Dermis blood vessel endothelial cell (primary cell): ENCODE data around the gene TCEA3. TPM values are rescaled to one million over a fixed set of nuclear protein-coding genes. Genes with fewer than 3 reads are reported as not detected.

Experiments used
- DNase-seq: peaks from one replicate; pipeline ENCODE4 v3.0.0; 2010
- total RNA-seq: library from RNA; depleted of rRNA; stranded (reverse); fragments of >200 nt; gene quantifications from 2 replicates; pipeline ENCODE4 v1.2.3, GENCODE V29; 2014

Gene TCEA3
- total RNA-seq: 0.60 and 1.7 TPM in 2 replicates

DNA sequence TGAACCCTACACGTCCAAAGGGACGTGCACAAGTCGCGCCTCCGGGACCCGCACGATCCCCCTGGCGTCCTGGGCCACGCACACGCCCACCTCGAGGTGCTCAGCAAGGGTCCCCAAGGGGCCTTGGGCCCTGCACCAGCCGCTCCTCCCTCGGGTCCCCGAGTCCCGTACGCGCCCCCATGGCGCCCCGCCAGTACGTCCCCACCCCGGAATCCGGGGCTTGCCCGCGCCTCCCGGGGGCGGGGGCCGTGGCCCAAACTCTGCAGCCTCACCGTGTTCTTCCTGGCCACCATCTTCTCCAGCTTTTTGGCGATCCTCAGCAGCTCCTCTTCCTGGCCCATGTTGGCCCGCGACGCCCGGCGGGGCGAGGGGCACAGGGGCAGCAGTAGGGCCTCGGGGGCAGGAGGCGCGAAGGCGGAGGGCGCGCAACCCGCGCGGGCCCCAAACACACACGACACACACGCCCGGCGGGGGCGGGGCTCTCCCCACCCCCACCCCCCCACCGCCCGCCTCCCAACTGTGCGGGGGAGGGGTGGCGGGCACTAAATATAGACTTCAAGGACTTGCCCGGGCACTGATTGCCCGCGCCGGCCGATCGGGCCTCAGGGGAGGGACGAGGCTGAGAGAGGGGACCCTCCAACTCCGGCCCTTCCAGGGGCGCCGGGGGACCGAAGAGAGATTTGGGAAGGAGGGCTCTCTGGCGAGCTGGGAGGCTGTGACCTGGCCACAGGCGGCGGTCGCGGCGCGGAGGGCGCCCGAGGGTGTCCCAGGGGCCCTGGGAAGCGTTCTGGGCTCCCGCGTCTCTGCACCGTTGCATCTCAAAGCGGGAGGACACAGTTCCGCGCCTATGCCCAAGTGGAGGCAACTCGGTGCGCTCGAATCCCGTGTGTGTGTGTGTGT, at the start of gene TCEA3:
Gene TCEA3, minus strand, starts transcription at position 456 of the 900 bp plus-strand sequence. Its CDS starts 115 bp downstream, at position 341.
- peak; percentile 19 for DNase-seq

DNA sequence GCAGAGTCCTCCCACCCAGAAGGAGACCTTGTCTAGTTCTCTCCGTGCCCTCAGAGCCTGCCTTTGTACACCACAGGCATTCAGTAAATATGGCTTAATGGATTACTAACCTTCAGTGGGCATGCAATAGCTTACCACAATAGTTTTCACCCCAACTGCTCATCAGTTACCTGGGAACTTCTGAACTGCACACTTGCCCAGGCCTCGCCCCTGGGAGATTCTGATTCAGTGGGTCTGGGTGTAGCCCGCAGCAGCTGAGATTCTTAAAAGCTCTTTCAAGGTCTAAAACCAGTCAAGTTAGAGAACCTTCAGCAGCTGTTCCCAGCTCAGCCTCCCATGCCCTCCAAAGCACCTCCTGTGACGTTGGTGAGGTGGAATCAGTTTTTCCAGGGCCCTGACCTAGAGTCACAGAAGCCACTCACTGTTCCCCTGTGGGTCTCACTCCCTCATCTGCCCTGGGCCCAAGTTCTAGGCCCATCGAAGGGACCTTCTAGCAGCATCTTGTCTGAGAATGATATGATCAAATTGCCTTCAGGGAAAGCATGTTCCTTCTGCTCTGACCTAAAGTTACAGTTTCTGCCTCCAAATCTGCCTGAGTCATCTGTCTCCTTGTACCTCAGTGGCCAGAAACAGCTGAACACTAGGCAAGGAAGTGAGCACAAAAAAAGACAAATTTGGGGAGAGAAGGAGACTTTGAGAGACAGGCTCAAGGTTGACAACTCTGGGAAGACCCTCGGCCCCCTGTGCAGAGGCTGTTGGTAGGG, 48.7 kb upstream of the TCEA3 start:
- no peak for DNase-seq

DNA sequence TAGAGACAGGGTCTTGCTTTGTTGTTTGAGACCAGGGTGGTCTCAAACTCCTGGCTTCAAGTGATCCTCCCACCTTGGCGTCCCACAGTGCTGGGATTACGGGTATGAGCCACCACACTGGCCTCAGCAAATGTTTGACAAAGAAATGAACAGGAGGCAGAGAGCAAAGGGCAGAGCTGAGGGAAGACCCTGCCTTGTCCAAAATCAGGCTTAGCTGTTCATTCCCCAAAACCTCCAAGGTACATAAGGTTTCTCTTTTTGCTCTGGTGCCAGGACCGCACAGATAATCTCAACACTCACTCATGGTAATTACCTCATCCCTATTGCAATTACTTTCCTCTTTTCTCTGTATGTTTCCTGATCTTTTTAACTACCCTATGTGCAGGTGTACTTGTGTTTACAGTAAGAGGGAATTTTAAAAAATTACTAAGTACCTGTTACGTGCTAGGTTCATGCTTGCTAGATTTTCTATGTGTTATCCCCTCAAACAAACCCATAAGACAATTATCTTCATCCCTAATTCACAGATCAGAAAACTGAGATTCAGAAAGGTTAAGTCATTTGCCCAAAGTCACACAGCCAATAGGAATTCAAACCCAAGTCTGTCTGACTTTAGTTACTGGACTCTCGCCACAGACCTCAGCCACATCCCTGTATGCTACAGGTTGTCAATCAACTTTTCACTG, 47.9 kb upstream of the TCEA3 start:
- no peak for DNase-seq

DNA sequence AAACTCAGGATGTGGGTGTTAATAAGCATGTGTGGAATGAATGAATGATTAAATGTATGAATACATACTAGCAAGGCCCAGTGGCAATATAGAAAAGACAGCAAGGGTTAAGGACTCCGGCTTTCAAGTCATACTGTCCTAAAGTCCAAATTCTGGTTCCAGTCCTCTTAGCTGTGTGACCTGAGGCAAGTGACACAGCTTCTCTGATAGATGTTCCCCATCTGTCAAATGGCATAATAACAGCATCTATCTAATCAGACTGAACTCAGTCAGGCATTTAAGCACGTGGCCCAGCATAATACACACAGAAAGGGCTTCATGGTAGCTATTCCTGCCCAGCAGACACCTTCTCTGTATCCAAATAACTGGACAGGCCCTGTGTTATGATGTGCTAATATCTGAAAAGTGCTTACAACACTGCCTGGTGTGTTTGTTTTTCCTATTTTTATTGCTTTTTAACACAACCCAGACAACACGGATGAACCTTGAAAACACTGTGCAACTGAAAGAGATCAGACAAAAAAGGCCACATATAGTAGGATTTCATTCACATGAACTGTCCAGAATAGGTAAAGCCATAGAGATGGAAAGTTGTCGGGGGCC, 47.0 kb upstream of the TCEA3 start:
- DNase-seq: no peak

DNA sequence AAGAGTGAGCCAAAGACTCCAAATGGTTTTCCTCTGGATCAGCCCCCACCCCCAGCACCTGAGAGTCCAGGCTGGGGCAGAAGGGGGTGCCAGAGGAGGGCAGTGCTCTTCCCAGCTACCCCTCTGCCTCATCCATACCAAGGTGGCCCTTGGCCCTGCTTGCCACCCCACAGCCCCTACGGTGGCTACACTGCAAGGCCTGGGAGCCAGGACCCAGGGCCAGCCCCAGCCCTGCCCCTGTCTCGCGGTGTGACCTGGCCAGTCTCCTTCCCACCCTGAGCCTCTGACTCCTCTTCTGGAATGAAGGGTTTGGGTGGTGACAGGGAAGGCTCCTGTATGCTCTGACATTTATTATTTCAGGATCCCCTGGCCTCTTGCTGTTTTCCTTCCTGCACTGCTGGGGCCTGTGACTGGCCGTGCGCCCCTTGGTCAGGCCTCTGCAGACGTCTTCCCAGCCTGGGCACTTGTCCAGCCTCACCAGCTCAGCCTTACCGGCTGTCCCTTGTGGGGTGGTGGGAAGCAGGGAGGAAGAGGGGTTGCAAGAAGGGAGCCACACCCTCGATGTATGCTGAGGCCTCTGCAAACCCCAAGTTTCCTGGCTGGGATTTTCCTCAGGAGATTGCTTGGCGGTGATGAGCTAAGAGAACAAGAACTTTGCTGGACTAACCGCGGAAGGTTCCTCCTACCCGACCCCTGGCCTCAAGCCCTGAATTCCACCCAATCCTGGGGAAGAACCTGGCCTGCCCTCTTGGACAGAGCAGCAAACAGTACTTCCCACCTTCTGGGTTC, 45.9 kb upstream of the TCEA3 start:
- peak; percentile 48 for DNase-seq

DNA sequence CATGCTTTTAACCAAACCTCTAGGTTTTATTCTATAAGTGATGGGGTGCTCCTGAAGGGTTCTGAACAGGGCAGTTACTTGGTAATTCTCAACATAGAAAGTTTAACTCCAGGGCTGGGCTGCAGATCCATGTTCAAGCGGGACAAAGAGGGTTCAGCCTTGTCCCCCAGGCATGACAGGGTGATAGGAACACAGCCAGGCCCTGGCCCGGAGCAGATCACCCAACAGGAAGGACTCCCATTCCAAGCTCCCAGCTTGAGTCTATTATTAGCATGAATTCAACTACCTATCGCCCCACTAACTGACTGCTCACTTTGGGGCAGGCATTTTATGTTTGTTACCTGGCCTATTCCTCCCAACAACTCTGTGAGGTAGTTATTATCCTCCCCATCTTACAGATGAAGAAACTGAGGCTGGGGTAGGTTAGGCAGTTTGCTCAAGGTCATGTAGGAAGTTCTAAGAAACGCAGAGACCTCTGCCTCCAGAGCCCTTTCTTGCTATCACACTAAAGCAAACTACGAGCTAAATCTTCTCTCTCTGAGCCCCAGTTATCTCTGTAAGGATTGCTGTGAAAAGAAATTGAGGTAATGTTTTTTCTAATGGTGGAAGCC, 44.9 kb upstream of the TCEA3 start:
- DNase-seq: no peak

DNA sequence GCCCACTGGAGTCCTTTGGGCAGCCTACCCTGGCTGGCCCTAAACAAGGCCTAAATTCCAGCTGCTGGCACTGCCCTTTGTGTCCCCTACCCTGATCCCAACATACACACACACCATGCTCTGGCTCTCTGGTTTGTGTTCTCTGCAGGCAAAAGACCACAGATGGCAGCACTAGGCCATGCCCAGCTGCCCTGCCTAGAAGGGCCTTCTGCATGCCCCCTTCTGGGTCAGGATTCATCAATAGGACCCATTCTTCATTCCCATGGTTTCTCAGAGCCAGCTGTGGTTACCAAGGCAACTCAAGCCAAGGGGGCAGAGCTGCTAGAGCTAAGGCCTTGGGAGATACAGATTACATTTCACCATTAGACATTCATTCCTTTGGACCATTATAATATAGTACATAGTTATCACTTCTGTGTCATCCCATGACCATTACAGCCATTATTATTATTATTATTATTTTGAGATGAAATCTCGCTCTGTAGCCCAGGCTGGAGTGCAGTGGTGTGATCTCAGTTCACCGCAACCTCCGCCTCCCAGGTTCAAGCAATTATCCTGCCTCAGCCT, 42.0 kb upstream of the TCEA3 start:
- no peak for DNase-seq

DNA sequence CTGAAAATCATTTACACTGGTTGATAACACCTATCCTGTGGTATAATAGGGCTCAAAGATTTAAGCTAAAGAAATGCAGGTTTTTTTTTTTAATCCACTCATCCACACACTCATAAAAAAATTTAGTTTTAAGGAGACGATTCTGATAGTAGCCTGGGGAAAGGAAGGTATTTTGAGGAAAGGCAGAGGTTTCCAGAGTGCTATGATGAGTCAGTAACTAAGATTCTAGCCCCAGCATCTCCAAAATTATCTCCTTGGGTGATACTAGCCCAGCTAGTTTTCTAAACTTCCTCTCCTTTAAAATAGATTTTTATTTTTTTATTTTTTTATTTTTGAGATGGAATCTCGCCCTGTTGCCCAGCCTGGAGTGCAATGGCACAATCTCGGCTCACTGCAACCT, 38.7 kb upstream of the TCEA3 start:
- no peak for DNase-seq

DNA sequence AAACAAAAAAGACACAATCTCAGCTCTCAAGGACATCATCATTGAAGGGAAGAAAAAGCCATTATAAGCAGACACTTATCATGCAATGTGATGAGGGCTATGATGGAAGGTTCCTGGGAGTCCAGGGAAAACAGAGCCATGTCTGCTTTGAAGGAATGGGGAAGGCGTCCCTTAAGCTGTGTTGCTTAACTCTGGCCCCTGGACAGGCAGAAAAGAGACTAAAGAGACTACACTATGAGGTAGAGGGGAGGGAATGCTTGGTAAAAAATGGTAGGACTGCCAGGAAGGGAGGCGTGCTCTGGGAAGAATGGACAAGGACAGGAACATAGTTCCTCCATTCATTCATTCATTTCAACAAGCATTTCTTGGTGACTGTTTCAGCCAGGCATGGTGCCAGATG, 38.2 kb upstream of the TCEA3 start:
- no peak for DNase-seq

DNA sequence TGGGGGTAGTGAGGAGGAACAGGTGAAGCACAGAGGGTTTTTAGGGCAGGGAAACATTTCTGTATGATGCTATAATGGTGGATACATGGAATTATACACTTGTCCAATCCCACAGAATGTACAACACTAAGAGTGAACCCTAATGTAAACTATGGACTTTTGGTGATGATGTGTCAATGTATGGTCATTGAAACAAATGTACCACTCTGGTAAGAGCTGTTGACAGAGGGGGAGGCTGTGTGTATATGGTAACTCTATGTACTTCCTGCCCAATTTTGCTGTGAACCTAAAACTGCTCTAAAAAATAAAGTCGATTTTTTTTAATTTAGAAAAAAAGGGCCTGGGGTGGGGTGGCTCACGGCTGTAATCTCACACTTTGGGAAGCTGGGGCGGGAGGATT, 36.5 kb upstream of the TCEA3 start:
- DNase-seq: no peak

DNA sequence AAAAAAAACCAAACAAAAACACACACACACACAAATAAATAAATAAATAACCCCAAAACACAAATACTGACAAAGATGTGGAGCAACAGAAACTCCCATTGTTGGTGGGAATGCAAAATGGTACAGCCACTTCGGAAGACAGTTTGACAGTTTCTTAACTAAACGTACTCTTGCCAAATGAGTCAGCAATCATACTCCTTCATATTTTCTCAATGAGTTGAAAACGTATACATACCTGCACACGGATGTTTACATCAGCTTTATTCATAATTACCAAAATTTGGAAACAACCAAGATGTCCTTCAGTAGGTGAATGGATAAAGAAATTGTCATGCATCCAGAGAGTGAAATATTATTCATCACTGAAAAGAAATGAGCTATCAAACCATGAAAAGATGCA, 36.0 kb upstream of the TCEA3 start:
- no peak for DNase-seq

DNA sequence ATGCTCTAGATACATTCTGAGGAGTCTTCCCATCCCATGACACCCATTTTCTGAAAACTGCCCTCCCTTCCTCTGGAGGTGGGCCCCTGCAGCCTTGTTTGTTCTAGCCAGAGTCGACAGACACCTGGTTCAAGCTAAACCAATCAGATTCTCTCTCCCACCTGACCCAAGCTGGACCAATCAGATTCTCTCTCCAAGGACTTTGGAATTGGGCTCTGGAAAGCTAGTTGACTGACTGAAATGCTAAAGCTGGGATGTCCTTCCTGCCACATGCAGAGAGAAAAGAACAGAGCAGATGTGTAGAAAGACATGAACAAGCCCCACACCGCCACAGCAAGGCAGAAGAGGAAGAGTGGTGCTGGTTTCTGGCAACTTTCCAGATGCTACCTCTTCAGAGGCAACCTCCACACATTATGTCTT, 34.8 kb upstream of the TCEA3 start:
- DNase-seq: no peak

DNA sequence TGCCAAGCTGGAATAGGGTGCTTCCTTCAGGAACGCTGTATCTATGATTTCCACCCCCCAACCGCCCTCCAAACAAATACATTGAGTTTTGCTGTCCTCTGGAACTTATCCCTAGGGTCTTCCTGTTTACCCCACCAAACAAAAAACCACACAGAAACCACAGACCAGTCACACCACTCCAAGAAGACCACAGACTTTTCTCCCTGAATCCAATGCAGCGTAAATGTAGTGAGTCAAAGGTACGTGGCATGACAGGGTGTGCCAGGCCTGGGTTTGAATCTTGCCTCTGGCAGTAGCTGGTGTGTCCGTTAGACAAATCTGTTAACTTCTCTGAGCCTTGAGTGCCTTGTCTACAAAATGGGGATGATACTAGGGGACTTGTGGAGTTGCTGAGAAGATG, 31.7 kb upstream of the TCEA3 start:
- no peak for DNase-seq

DNA sequence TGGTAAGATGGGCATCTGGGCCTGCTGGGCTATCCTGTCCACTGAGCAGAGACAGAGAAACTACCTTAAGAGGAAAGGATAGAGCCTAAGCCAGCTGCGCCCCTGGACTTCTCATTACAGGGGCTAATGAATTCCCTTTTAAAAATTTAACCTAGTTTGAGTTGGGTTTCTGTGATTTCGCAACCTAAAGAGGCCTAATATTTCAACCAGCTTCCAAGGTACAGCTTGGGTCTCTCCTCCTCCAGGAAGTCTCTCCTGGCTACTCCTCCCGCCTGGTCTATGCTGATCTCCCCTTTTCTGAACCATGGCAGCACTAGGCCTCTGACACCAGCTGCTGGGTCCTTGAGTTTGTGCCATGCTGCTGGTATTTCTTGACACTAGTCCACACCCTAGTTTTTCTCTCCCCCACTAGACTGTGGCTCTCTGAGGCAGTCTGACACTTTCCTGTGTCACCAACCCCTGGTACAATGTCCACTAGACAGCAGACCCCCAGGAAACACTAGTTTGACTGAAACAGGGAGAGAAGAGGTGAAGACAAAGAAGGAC, 29.0 kb upstream of the TCEA3 start:
- DNase-seq: no peak

DNA sequence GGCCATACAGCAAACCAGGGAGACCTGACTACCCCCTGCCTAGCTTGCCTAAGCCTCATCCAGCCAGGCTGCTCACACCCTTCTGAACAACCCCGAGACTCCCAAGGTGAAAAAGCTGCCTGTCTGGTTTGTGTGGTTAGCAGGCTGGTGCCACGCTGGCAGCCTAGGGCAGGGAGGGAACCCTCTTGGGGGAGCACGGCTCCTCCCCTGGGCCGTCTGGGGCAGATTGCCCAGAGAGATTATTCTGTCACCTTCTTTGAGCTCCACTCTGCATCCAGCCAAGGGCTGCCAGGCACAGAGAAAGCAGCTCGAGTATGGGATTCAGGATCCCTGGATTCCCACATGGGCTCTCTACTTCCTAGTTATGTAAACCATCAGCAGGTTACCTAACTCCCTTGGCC, 27.5 kb upstream of the TCEA3 start:
- DNase-seq: no peak

DNA sequence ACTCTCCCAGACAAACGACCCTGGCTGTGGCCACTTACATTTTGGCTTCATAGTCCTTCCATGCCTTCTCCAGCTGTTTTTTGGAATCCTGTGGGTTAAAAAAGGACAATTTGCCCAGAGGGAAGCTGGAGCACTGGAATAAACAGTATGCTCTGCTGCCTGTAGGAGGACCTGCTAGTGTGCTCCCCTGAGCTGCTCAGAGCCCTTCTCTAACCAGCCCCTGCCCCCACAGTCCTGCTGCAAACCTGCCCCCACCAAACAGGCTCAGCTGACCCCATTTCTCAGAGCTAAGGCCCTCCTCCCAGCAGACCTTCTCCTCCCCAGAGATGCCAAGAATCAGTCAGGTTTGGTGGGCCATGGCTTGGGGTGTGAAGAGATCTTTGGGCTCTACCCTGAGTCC, 26.9 kb upstream of the TCEA3 start:
- DNase-seq: no peak

DNA sequence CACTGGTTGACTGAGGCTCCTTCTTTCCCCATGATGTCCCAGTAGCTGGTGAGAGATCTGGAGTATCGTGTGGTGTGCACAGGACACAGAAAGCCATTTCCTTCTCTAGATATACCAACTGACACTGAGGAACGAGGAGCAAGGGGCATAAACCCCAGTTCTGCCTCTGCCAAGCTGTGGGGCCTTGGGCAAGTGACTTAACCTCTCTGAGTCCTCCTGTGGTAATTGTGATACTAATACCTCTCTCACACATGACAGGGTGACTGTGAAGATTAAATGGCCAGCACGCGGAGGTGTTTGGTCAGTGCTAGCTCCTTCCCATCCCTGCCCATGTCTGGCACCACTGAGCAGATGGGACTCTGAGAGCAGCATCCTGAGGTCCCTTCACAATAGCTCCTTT, 26.3 kb upstream of the TCEA3 start:
- DNase-seq: no peak

DNA sequence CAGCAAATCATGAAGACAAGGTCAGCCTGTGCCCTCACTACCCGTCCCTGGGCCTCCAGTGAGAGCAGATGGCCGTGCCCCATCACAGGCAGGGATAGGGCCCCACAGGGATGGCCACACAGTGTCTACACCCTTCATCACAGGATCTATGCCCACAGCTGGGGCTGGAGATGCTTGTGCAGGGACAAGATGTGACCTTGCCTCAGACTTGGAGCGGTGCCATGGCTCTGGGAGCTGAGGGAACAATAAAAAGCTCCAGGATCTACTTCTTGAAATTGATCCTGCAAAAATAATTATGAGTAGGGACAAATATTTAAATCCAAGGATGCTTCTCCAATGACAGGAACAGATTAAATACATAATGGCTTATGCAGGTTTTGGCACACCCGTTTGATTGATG, 25.4 kb upstream of the TCEA3 start:
- no peak for DNase-seq

DNA sequence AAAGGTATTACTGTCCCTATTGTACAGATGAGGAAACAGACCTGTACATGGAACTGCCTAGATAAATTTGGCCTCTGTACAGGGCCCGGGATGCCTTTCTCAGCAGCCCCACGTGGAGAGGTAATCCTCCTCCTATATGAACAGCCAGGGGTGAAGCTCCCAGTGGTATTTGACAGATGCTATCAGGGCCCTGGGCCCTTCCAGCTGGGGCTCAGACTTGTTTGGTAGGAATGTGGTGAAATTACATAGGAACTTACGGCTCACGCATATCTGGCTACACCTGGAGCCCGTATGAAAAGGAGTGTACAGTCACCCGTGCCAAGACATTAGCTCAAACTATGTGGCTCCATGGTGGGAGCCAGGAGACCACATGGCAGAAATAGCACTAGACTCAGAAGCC, 24.8 kb upstream of the TCEA3 start:
- DNase-seq: no peak

DNA sequence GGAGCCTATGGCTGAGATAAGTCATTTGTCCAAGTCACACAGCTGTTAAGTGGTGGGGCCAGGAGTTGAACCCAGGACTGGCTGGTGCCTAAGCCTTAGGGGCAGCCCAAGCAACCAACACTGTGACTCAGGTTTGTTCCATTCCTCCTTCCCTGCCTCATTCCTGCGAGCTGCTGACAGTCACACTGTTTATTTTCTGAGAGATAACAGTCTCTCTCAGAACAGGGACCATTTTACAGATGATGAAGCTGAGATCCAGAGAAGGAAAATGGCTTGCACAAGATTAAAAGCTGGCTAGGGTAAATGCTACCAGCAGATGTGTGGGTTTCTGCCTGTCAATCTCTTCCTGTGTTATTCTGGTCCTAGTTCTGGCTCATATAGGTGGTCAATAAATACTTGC, 24.3 kb upstream of the TCEA3 start:
- DNase-seq: no peak
